Sigmoid colon (tissue), 7 donors: Measurements from ENCODE around the gene SH2D7. TPM values are rescaled to one million over a fixed set of nuclear protein-coding genes. Genes with fewer than 3 reads are reported as not detected.

Experiments used
- DNase-seq: peaks from one replicate; pipeline ENCODE4 v3.0.0-alpha.2; 2019
- H3K27ac ChIP-seq, 4 donors: fragments of 200-600 bp; sonication (generic); one replicate each; pipeline ENCODE4 v1.5.1; 2016 to 2019; ENCODE audit warnings: mild to moderate bottlenecking in 1 of 4
- H3K27me3 ChIP-seq, 3 donors: fragments of 200-600 bp; sonication (generic); one replicate each; pipeline ENCODE4 v1.5.1; 2019; ENCODE audit warnings: mild to moderate bottlenecking in 1 of 3
- H3K36me3 ChIP-seq, 4 donors: fragments of 200-600 bp; sonication (generic); one replicate each; pipeline ENCODE4 v1.5.1; 2016 to 2019
- H3K4me1 ChIP-seq, 4 donors: fragments of 200-600 bp; sonication (generic); one replicate each; pipeline ENCODE4 v1.5.1; 2017 to 2019
- H3K4me3 ChIP-seq, 4 donors: fragments of 200-600 bp; sonication (generic); one replicate each; pipeline ENCODE4 v1.5.1; 2017 to 2019; ENCODE audit warnings: mild to moderate bottlenecking in 2 of 4, moderate library complexity in 1 of 4
- H3K9me3 ChIP-seq, 4 donors: fragments of 200-600 bp in 3 of 4; sonication (generic) in 3 of 4; one replicate each; pipeline versions ENCODE4 v1.5.1 to v1.6.1; 2013 to 2019
- EP300 ChIP-seq, 4 donors: sonication (generic); formaldehyde crosslinking; IDR thresholded peaks; one replicate each; pipeline ENCODE4 v1.6.1; 2017; ENCODE audit warnings: antibody characterized with exemption in 4 of 4
- POLR2A ChIP-seq, 2 donors: fragments of 450-650 bp; IDR thresholded peaks; one replicate each; pipeline ENCODE4 v1.6.1; 2016; ENCODE audit warnings: antibody characterized with exemption in 2 of 2, mild to moderate bottlenecking in 2 of 2, moderate library complexity in 2 of 2
- POLR2AphosphoS5 ChIP-seq, 4 donors: sonication (generic); formaldehyde crosslinking; IDR thresholded peaks; one replicate each; pipeline ENCODE4 v1.6.1; 2017; ENCODE audit warnings: antibody characterized with exemption in 4 of 4
- WGBS, 2 donors: extraction: QIAGEN DNeasy Blood & Tissue Kit; methylation state at CpG; one replicate each; pipeline ENCODE4 v1.1.7; 2013; 5-methylcytosine and 5-hydroxymethylcytosine counted together
- intact Hi-C: fragments of 100-400 bp; cut with DNase I; formaldehyde crosslinking; loops from one replicate; pipeline ENCODE4 v1.15.1; 2023
- polyA plus RNA-seq, 3 donors: library from polyadenylated mRNA; stranded (reverse); fragments of 200-250 nt; gene quantifications; one replicate each; pipeline ENCODE4 v1.2.3, GENCODE V29; 2013
- total RNA-seq, 4 donors: library from RNA; depleted of rRNA; stranded (reverse); fragments of >200 nt; gene quantifications; one replicate each; pipeline ENCODE4 v1.1.0, GENCODE V29; 2016
- TF ChIP-seq, protein P1 (sequence below), 4 experiments: fragments of 450-650 bp in 3 of 4; fragments of 200-600 bp in 1 of 4; IDR thresholded peaks; one replicate each; pipeline ENCODE4 v1.5.1; 2016 to 2019; ENCODE audit warnings: antibody characterized with exemption in 4 of 4, mild to moderate bottlenecking in 3 of 4, moderate library complexity in 2 of 4
- donor health status: healthy with polysubstance abuse.
- donor health status: Bipolar disorder and iron deficiency.
- donor health status: healthy.

SH2D7 gene
- total and polyA plus RNA-seq, 7 donors, result 0.69 to 3.0 (median 2.5) TPM; not detected in 4

DNA sequence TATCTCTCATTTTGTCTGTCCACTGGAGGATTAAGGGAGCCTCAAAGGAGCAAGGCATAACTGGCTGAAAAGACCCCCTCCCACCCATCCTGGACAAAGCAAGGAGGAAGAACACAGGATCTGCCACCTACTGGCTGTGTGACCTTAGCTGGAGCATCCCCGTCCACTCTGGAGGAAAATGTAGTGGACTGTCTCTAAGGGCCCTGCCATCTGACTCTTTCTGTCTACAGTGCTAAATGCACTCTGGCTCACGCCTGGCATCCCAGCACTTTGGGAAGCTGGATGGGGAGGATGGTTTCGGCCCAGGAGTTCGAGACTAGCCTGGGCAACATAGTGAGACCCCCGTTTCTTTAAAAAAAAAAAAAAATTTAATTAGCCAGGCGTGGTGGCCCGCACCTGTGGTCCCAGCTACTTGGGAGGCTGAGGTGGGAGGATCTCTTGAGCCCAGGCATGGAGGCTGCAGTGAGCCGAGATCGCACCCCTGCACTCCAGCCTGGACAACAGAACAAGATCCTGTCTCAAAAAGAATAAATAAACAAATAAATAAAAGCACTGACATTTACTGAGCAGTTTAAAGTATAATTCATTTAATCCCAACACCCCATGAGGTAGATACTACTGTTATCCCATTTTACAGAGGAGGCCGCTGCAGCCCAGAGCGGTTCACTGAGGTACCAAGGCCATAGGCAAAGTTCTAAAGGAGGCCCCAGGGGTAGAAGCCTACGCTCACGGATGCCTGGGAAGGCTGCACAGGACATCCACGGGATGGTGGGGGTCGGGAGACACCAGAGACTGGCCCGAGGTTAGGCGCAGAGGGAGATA is 15.9 kb upstream of the SH2D7 start:
- TF ChIP-seq POLR2A (IDR thresholded peaks at IDR 0.05), result no peak
- TF ChIP-seq, protein P1, sequence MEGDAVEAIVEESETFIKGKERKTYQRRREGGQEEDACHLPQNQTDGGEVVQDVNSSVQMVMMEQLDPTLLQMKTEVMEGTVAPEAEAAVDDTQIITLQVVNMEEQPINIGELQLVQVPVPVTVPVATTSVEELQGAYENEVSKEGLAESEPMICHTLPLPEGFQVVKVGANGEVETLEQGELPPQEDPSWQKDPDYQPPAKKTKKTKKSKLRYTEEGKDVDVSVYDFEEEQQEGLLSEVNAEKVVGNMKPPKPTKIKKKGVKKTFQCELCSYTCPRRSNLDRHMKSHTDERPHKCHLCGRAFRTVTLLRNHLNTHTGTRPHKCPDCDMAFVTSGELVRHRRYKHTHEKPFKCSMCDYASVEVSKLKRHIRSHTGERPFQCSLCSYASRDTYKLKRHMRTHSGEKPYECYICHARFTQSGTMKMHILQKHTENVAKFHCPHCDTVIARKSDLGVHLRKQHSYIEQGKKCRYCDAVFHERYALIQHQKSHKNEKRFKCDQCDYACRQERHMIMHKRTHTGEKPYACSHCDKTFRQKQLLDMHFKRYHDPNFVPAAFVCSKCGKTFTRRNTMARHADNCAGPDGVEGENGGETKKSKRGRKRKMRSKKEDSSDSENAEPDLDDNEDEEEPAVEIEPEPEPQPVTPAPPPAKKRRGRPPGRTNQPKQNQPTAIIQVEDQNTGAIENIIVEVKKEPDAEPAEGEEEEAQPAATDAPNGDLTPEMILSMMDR (IDR thresholded peaks at IDR 0.05), result no peak
- no peak for TF ChIP-seq EP300 (IDR thresholded peaks at IDR 0.05)
- TF ChIP-seq POLR2AphosphoS5 (IDR thresholded peaks at IDR 0.05), result no peak
- H3K4me3 ChIP-seq, result peak overlapping the region; percentile 69 to 97 (median 95)
- no peaks in the 10 kb centered on the region for H3K36me3 ChIP-seq
- H3K27me3 ChIP-seq, result no peaks in the 10 kb centered on the region
- intact Hi-C loops, result loop anchor here (2.0 to 5.0 kb wide), 2 partner anchors 39 to 70 kb away; no protein-coding TSS in a partner anchor
- peaks cover 0 to 57% (median 48%) of the 10 kb centered on the region in 4 donors for H3K4me1 ChIP-seq
- WGBS, 2 donors, result 20 to 38% methylated on average over 17 of the region's 17 CpGs
- peak overlapping the region; percentile 90 to 96 (median 92) for H3K27ac ChIP-seq
- peak; percentile 67 for DNase-seq
- H3K9me3 ChIP-seq, result no peaks in the 10 kb centered on the region

DNA sequence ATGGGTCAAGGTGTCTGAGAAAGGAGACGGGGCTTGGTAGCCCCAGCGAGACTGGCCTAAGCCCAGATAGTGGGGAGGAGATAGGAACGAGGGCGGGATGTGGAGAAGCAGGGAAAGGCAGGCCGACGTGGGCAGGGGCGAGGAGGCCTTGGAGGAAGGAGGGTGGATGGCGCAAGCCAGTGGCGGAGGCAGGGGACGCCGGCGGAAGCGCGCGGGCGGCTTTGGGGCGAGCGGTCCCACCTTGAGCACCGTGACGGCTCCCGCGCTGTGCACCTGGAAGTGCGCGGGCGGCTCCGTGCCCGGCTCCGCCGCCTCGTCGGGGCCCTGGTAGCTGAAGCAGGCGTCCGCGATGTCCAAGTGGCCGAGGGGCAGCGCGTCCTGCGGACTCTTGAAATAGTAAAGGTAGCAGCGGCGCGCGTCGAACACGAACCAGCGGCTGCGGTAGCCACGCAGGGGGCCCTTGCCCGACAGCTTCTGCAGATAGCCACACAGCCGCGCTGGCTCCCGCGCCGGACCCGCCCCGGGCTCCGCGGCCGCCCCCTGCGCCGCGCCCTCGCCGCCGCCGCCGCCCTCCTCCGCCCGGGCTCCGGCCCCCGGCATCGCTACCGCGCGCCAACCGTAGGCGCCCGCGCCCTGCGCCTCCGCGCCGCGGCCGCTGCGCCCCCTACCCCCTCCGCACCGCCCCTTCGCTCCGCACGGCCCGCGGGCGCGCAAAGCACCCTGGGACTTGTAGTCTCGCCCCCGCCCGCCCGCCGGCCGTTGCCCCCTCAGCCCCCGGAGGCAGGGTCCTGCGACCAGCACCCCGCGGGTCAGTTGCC is 15.1 kb upstream of the SH2D7 start, which contains the start of gene TBC1D2B:
TBC1D2B (minus strand) TSS at position 659 of the 818 bp plus-strand sequence; CDS start at position 600, 59 bp downstream.
- peak; percentile 82 for DNase-seq
- H3K27ac ChIP-seq, result peak within 1 kb of the TSS; percentile 90 to 96 (median 92)
- no peaks in the 10 kb centered on the region for H3K27me3 ChIP-seq
- TF ChIP-seq EP300 (IDR thresholded peaks at IDR 0.05) (no peak), POLR2AphosphoS5 (IDR thresholded peaks at IDR 0.05) (peak in 2 of 4 donors; percentile 31 to 34), POLR2A (IDR thresholded peaks at IDR 0.05) (no peak)
- TF ChIP-seq, protein P1 (IDR thresholded peaks at IDR 0.05), result peak in 1 of 4 experiments; percentile 8
- no peaks in the 10 kb centered on the region for H3K9me3 ChIP-seq
- peak within 1 kb of the TSS; percentile 69 to 97 (median 95) for H3K4me3 ChIP-seq
- H3K36me3 ChIP-seq, result no peaks in the 10 kb centered on the region
- 0 to 1% methylated on average over 104 of the region's 104 CpGs for WGBS, 2 donors
- intact Hi-C loops, result loop anchor here (2.0 to 5.0 kb wide), 2 partner anchors 40 to 70 kb away; no protein-coding TSS in a partner anchor
- H3K4me1 ChIP-seq, result peaks cover 0 to 49% (median 39%) of the 10 kb centered on the region in 4 donors

DNA sequence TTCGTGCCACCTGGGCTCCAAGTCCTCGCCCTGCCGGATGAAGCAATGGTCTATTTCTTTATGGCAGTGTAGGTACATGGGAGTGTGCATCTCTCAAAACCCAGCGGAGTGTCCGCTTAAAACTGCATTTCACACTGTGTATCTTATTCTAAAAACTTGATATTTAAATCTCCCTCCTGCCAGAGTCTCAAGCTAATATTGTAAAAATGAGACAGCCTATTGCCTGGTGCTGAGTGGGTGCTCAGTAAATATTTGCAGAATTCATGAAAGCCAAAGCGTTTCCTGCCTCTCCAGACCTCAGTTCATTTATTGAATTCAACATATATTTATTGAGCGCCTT is 14.5 kb upstream of the SH2D7 start:
- Histone ChIP-seq H3K4me1 (peaks cover 0 to 44% (median 34%) of the 10 kb centered on the region in 4 donors), H3K27me3 (no peaks in the 10 kb centered on the region), H3K4me3 (peak overlapping the region; percentile 69 to 97 (median 95)), H3K9me3 (no peaks in the 10 kb centered on the region), H3K27ac (peak overlapping the region; percentile 90 to 96 (median 92)), H3K36me3 (no peaks in the 10 kb centered on the region)
- TF ChIP-seq, protein P1 (IDR thresholded peaks at IDR 0.05), result no peak
- TF ChIP-seq POLR2AphosphoS5 (IDR thresholded peaks at IDR 0.05) (no peak), POLR2A (IDR thresholded peaks at IDR 0.05) (no peak), EP300 (IDR thresholded peaks at IDR 0.05) (no peak)
- intact Hi-C loops, result loop anchor here (2.0 to 5.0 kb wide), 2 partner anchors 41 to 71 kb away; no protein-coding TSS in a partner anchor
- DNase-seq, result no peak
- 7 to 13% methylated on average over 7 of the region's 7 CpGs for WGBS, 2 donors

DNA sequence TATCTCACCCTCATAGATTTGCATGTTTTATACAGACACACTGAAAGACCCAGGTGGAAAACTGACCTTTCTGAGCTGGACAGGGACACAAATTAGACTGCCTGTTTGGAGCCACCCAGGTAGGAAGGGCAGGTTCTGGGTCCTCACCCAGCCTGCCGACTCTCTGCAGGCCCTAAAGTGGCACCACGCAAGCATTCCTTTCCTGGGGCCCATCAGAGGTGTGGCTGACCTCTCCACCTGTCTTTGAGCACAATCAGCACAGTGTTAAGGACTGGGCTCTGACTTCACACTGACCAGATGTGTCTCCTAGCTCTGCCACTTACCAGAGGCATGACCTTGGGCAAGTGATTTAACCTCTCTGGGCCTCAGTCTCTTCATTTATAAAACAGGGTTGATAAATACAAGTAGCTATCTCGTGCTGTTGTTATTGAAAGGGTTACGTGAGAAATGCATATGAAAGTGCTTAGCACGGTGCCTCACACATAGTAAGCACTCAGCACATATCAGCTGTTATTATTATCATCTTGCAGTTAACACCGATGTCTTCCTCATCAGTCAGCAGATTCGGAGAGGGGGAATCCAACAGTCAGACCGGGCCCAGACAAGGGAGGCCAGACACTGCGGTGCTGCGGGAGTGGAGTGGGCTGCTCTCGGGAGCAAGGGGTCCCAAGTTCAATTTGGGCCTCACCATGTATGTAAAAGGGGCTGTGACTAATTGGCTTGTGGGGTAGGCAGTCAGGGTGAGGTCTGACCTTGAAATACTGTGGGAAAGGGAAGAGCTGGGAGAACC is 12.9 kb upstream of the SH2D7 start:
- TF ChIP-seq POLR2AphosphoS5 (IDR thresholded peaks at IDR 0.05) (no peak), POLR2A (IDR thresholded peaks at IDR 0.05) (no peak), EP300 (IDR thresholded peaks at IDR 0.05) (no peak)
- TF ChIP-seq, protein P1 (IDR thresholded peaks at IDR 0.05), result no peak
- Histone ChIP-seq H3K4me1 (peaks cover 0 to 33% (median 23%) of the 10 kb centered on the region in 4 donors), H3K4me3 (no peak overlapping the region), H3K27ac (no peak overlapping the region), H3K9me3 (no peaks in the 10 kb centered on the region), H3K36me3 (no peaks in the 10 kb centered on the region), H3K27me3 (no peaks in the 10 kb centered on the region)
- peak; percentile 56 for DNase-seq
- intact Hi-C loops, result loop anchor here (5.0 kb wide), 1 partner anchor 42 kb away; no protein-coding TSS in a partner anchor
- 74 to 86% methylated on average over 11 of the region's 11 CpGs for WGBS, 2 donors
